ENCODE measurements around the gene PWWP2B. TPM values are rescaled to one million over a fixed set of nuclear protein-coding genes. Genes with fewer than 3 reads are reported as not detected.
"Not testable (repeated sequence)": the region's sequence is repeated elsewhere in the genome, so short reads cannot be mapped to it uniquely, and the experiment has no call there.

The PWWP2B gene
- total RNA-seq, 2 donors from 2014 or later = 33.8 to 61.0 TPM

GRCh38 chr10:132350946-132351345 lies 46.1 kb upstream of the PWWP2B start:
- Histone ChIP-seq H3K9me3 (no peaks in the 10 kb centered on the region), H3K27me3 (no peaks in the 10 kb centered on the region), H3K27ac (no peak overlapping the region), H3K4me1 (no peaks in the 10 kb centered on the region), H3K9ac (ENCODE audit: low read depth in 2 of 2, low read length in 2 of 2) (no peak overlapping the region), H3K36me3 (no peaks in the 10 kb centered on the region), H3K4me3 (no peak overlapping the region)
- intact Hi-C loops (cut with DNase I) = no loop called here
- TF ChIP-seq CTCF (IDR thresholded peaks at IDR 0.05) = no peak
- no peak for DNase-seq

GRCh38 chr10:132351611-132352010 lies 45.4 kb upstream of the PWWP2B start:
- intact Hi-C loops (cut with DNase I) = loop anchor here (2.0 kb wide), 1 partner anchor 127 kb away; no protein-coding TSS in a partner anchor
- no peaks in the 10 kb centered on the region for H3K27me3 ChIP-seq
- H3K4me3 ChIP-seq = no peak overlapping the region
- no peaks in the 10 kb centered on the region for H3K36me3 ChIP-seq
- no peak for TF ChIP-seq CTCF (IDR thresholded peaks at IDR 0.05)
- no peaks in the 10 kb centered on the region for H3K4me1 ChIP-seq
- no peak overlapping the region for H3K27ac ChIP-seq
- no peak overlapping the region for H3K9ac ChIP-seq (ENCODE audit: low read depth in 2 of 2, low read length in 2 of 2)
- DNase-seq = no peak
- H3K9me3 ChIP-seq = no peaks in the 10 kb centered on the region

GRCh38 chr10:132352462-132353308 lies 44.3 kb upstream of the PWWP2B start:
- H3K4me1 ChIP-seq; H3K27ac ChIP-seq; H3K9ac ChIP-seq (ENCODE audit: low read depth in 2 of 2, low read length in 2 of 2); H3K36me3 ChIP-seq; H3K4me3 ChIP-seq; H3K9me3 ChIP-seq; H3K27me3 ChIP-seq: not testable (repeated sequence)
- TF ChIP-seq CTCF (IDR thresholded peaks at IDR 0.05) = peak; percentile 85
- DNase-seq = peak; percentile 81
- intact Hi-C loops (cut with DNase I) = loop anchor here (2.0 kb wide), 1 partner anchor 128 kb away; no protein-coding TSS in a partner anchor

GRCh38 chr10:132353456-132354355 lies 43.3 kb upstream of the PWWP2B start:
- Histone ChIP-seq H3K9ac (ENCODE audit: low read depth in 2 of 2, low read length in 2 of 2) (no peak overlapping the region), H3K27ac (no peak overlapping the region), H3K9me3 (no peaks in the 10 kb centered on the region), H3K4me1 (no peaks in the 10 kb centered on the region), H3K4me3 (no peak overlapping the region), H3K36me3 (no peaks in the 10 kb centered on the region), H3K27me3 (no peaks in the 10 kb centered on the region)
- intact Hi-C loops (cut with DNase I) = loop anchor here (2.0 kb wide), 1 partner anchor 129 kb away; no protein-coding TSS in a partner anchor
- no peak for TF ChIP-seq CTCF (IDR thresholded peaks at IDR 0.05)
- no peak for DNase-seq

- no peaks in the 10 kb centered on the region for H3K36me3 ChIP-seq
- no peak overlapping the region for H3K27ac ChIP-seq
- H3K9ac ChIP-seq (ENCODE audit: low read depth in 2 of 2, low read length in 2 of 2) = no peak overlapping the region
- no peak for DNase-seq
- TF ChIP-seq CTCF (IDR thresholded peaks at IDR 0.05) = no peak
- H3K4me3 ChIP-seq = no peak overlapping the region
- intact Hi-C loops (cut with DNase I) = no loop called here
- no peaks in the 10 kb centered on the region for H3K27me3 ChIP-seq
- no peaks in the 10 kb centered on the region for H3K9me3 ChIP-seq
- no peaks in the 10 kb centered on the region for H3K4me1 ChIP-seq
These were observed 42.5 kb upstream of the PWWP2B start for GRCh38 chr10:132354356-132355094.
